Measurements from ENCODE around the gene ZNF688.

The ZNF688 gene

DNA sequence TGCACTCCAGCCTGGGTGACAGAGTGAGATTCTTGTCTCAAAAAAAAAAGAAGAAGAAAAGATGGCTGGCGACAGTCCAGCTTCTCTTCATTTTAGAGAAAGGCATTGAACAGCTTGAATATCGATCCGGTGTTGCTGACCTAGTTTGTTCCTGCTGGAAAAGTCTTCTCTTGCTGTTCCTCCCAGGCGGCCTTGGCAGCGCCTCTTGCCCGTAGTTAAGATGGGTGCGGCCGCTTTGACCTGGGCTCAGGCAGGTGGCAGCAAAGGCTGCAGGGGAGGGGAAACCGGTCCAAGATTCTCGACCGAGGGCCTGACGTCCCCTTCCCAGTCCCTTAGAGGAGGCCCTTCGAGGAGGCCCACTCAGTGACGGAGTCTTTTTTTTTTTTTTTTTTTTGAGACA is 9.5 kb downstream of the ZNF688 start (continued):
- TF ChIP-seq ZNF565 (CRISPR knock-in tag; conservative IDR thresholded peaks at IDR 0.05; ENCODE audit: low read depth) = no peak
- no peak for TF ChIP-seq ESRRG (CRISPR knock-in tag; IDR thresholded peaks at IDR 0.05)
- no peak for TF ChIP-seq OSR1 (CRISPR knock-in tag; IDR thresholded peaks at IDR 0.05)
- no peak for TF ChIP-seq ARNTL (CRISPR knock-in tag; IDR thresholded peaks at IDR 0.05; ENCODE audit: borderline replicate concordance, low read depth)

DNA sequence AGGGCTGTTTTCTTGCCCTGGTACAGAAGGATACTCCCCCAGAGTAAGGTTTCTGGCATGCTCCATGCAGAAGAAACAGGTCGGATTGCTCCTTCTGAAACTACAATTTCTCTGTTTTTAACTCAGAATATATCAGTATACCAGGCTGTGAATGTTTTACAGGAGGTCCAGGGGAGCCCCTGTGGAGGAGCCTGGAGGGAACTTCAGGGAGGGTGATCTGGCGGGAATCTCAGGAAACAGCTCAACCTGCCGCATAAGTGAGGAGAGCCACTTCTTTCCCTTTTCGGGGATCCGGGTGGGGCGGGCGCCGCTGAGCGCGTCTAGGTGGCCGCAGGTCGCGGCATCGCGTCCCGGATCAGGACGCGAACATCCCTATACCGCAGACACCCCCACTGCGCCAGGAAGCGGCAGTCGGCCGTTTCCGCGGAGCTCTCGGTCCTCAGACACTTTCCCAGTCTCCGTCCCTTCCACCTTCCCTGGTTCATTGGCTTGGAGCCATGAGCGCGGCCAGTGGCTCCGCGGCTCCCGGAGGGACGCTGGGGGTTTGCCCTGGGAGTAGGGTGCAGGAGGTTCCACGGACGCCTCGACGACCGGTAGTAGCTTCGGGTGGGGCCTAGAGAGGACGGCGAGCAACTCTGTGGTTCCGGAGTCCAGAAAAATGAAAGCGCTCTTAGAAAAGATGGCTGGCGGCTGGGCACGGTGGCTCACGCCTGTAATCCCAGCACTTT is 10.3 kb downstream of the ZNF688 start:
- no peak for ATAC-seq
- TF ChIP-seq SNAI2 (CRISPR knock-in tag; IDR thresholded peaks at IDR 0.05) (no peak), RARB (CRISPR knock-in tag; IDR thresholded peaks at IDR 0.05) (no peak), ESRRG (CRISPR knock-in tag; IDR thresholded peaks at IDR 0.05) (no peak), BACH2 (CRISPR knock-in tag; IDR thresholded peaks at IDR 0.05; ENCODE audit: borderline replicate concordance) (no peak), TOX (CRISPR knock-in tag; IDR thresholded peaks at IDR 0.05; ENCODE audit: borderline replicate concordance) (no peak), PPARA (CRISPR knock-in tag; IDR thresholded peaks at IDR 0.05; ENCODE audit: borderline replicate concordance) (no peak), ZNF565 (CRISPR knock-in tag; conservative IDR thresholded peaks at IDR 0.05; ENCODE audit: low read depth) (no peak), ARNTL (CRISPR knock-in tag; IDR thresholded peaks at IDR 0.05; ENCODE audit: borderline replicate concordance, low read depth) (no peak), CSDC2 (CRISPR knock-in tag; IDR thresholded peaks at IDR 0.05) (no peak), OSR1 (CRISPR knock-in tag; IDR thresholded peaks at IDR 0.05) (no peak)
- TF ChIP-seq, protein P1, sequence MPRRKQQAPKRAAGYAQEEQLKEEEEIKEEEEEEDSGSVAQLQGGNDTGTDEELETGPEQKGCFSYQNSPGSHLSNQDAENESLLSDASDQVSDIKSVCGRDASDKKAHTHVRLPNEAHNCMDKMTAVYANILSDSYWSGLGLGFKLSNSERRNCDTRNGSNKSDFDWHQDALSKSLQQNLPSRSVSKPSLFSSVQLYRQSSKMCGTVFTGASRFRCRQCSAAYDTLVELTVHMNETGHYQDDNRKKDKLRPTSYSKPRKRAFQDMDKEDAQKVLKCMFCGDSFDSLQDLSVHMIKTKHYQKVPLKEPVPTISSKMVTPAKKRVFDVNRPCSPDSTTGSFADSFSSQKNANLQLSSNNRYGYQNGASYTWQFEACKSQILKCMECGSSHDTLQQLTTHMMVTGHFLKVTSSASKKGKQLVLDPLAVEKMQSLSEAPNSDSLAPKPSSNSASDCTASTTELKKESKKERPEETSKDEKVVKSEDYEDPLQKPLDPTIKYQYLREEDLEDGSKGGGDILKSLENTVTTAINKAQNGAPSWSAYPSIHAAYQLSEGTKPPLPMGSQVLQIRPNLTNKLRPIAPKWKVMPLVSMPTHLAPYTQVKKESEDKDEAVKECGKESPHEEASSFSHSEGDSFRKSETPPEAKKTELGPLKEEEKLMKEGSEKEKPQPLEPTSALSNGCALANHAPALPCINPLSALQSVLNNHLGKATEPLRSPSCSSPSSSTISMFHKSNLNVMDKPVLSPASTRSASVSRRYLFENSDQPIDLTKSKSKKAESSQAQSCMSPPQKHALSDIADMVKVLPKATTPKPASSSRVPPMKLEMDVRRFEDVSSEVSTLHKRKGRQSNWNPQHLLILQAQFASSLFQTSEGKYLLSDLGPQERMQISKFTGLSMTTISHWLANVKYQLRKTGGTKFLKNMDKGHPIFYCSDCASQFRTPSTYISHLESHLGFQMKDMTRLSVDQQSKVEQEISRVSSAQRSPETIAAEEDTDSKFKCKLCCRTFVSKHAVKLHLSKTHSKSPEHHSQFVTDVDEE (CRISPR knock-in tag; IDR thresholded peaks at IDR 0.05) = no peak
- TF ChIP-seq, protein P2, sequence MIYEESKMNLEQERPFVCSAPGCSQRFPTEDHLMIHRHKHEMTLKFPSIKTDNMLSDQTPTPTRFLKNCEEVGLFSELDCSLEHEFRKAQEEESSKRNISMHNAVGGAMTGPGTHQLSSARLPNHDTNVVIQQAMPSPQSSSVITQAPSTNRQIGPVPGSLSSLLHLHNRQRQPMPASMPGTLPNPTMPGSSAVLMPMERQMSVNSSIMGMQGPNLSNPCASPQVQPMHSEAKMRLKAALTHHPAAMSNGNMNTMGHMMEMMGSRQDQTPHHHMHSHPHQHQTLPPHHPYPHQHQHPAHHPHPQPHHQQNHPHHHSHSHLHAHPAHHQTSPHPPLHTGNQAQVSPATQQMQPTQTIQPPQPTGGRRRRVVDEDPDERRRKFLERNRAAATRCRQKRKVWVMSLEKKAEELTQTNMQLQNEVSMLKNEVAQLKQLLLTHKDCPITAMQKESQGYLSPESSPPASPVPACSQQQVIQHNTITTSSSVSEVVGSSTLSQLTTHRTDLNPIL (CRISPR knock-in tag; IDR thresholded peaks at IDR 0.05; ENCODE audit: low read depth) = no peak
- TF ChIP-seq, protein P3, sequence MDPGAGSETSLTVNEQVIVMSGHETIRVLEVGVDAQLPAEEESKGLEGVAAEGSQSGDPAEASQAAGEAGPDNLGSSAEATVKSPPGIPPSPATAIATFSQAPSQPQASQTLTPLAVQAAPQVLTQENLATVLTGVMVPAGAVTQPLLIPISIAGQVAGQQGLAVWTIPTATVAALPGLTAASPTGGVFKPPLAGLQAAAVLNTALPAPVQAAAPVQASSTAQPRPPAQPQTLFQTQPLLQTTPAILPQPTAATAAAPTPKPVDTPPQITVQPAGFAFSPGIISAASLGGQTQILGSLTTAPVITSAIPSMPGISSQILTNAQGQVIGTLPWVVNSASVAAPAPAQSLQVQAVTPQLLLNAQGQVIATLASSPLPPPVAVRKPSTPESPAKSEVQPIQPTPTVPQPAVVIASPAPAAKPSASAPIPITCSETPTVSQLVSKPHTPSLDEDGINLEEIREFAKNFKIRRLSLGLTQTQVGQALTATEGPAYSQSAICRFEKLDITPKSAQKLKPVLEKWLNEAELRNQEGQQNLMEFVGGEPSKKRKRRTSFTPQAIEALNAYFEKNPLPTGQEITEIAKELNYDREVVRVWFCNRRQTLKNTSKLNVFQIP (CRISPR knock-in tag; IDR thresholded peaks at IDR 0.05; ENCODE audit: borderline replicate concordance, low read depth) = no peak
- TF ChIP-seq, protein P4, sequence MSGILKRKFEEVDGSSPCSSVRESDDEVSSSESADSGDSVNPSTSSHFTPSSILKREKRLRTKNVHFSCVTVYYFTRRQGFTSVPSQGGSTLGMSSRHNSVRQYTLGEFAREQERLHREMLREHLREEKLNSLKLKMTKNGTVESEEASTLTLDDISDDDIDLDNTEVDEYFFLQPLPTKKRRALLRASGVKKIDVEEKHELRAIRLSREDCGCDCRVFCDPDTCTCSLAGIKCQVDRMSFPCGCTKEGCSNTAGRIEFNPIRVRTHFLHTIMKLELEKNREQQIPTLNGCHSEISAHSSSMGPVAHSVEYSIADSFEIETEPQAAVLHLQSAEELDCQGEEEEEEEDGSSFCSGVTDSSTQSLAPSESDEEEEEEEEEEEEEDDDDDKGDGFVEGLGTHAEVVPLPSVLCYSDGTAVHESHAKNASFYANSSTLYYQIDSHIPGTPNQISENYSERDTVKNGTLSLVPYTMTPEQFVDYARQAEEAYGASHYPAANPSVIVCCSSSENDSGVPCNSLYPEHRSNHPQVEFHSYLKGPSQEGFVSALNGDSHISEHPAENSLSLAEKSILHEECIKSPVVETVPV (CRISPR knock-in tag; IDR thresholded peaks at IDR 0.05) = no peak
- TF ChIP-seq, protein P5, sequence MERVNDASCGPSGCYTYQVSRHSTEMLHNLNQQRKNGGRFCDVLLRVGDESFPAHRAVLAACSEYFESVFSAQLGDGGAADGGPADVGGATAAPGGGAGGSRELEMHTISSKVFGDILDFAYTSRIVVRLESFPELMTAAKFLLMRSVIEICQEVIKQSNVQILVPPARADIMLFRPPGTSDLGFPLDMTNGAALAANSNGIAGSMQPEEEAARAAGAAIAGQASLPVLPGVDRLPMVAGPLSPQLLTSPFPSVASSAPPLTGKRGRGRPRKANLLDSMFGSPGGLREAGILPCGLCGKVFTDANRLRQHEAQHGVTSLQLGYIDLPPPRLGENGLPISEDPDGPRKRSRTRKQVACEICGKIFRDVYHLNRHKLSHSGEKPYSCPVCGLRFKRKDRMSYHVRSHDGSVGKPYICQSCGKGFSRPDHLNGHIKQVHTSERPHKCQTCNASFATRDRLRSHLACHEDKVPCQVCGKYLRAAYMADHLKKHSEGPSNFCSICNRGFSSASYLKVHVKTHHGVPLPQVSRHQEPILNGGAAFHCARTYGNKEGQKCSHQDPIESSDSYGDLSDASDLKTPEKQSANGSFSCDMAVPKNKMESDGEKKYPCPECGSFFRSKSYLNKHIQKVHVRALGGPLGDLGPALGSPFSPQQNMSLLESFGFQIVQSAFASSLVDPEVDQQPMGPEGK (CRISPR knock-in tag; IDR thresholded peaks at IDR 0.05; ENCODE audit: borderline replicate concordance) = no peak

DNA sequence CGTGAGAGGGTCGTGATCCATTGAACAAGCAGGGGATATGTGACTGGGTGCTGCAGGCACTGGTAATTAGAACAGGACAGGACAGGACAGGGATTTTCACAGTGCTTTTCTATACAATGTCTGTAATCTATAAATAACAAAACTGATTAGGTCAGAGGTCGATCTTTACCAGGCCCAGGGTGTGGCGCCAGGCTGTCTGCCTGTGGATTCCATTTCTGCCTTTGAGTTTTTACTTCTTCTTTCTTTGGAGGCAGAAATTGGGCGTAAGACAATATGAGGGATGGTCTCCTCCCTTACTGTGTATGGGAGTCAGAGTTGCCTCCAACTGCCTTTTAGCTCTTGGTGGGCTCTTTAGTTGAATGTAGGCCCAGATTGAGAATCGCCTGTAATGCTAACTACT is 11.8 kb downstream of the ZNF688 start:
- no peak for ATAC-seq
- no peak for TF ChIP-seq ZC3H10 (CRISPR knock-in tag; IDR thresholded peaks at IDR 0.05)
- TF ChIP-seq CSDC2 (CRISPR knock-in tag; IDR thresholded peaks at IDR 0.05) = no peak
- no peak for TF ChIP-seq TCF4 (CRISPR knock-in tag; IDR thresholded peaks at IDR 0.05; ENCODE audit: borderline replicate concordance)
- no peak for TF ChIP-seq ZNF8 (CRISPR knock-in tag; IDR thresholded peaks at IDR 0.05)
- no peak for TF ChIP-seq ZFP30 (CRISPR knock-in tag; IDR thresholded peaks at IDR 0.05)
- TF ChIP-seq ARNTL (CRISPR knock-in tag; IDR thresholded peaks at IDR 0.05; ENCODE audit: borderline replicate concordance, low read depth) = no peak
- no peak for TF ChIP-seq TOX (CRISPR knock-in tag; IDR thresholded peaks at IDR 0.05; ENCODE audit: borderline replicate concordance)
- TF ChIP-seq OSR1 (CRISPR knock-in tag; IDR thresholded peaks at IDR 0.05) = no peak
- TF ChIP-seq, protein P5 (CRISPR knock-in tag; IDR thresholded peaks at IDR 0.05; ENCODE audit: borderline replicate concordance) = no peak
- TF ChIP-seq, protein P3 (CRISPR knock-in tag; IDR thresholded peaks at IDR 0.05; ENCODE audit: borderline replicate concordance, low read depth) = no peak
- no peak for TF ChIP-seq GLIS3 (CRISPR knock-in tag; IDR thresholded peaks at IDR 0.05)
- TF ChIP-seq, protein P4 (CRISPR knock-in tag; IDR thresholded peaks at IDR 0.05) = no peak
